Breast epithelium (tissue), 3 donors: ENCODE data around the gene SSTR3.
"Not testable (repeated sequence)": the region's sequence is repeated elsewhere in the genome, so short reads cannot be mapped to it uniquely, and the experiment has no call there.

Experiments used
- CTCF ChIP-seq, 3 donors: fragments of 450-650 bp; IDR thresholded peaks; one replicate each; pipeline ENCODE4 v1.5.1; 2016 to 2017; ENCODE audit warnings: antibody characterized with exemption in 3 of 3, mild to moderate bottlenecking in 3 of 3, moderate library complexity in 3 of 3
- POLR2A ChIP-seq: fragments of 450-650 bp; IDR thresholded peaks from one replicate; pipeline ENCODE4 v1.6.1; 2016; ENCODE audit warnings: antibody characterized with exemption, mild to moderate bottlenecking, moderate library complexity

- TF ChIP-seq POLR2A; CTCF (IDR thresholded peaks at IDR 0.05): not testable (repeated sequence)
Measured at GRCh38 chr22:37233371-37233750, 21.1 kb upstream of the SSTR3 start.
